HG03103 (cell line): ENCODE results near the gene APOBEC3F.
"Not testable (repeated sequence)": the region's sequence is repeated elsewhere in the genome, so short reads cannot be mapped to it uniquely, and the experiment has no call there.

Experiments
- ATAC-seq: cut with Tn5 transposase; IDR thresholded peaks from one replicate; pipeline ENCODE4 v1.9.1; 2021; ENCODE audit warnings: low read depth; ENCODE audit not compliant: unreplicated experiment

Gene APOBEC3F

DNA sequence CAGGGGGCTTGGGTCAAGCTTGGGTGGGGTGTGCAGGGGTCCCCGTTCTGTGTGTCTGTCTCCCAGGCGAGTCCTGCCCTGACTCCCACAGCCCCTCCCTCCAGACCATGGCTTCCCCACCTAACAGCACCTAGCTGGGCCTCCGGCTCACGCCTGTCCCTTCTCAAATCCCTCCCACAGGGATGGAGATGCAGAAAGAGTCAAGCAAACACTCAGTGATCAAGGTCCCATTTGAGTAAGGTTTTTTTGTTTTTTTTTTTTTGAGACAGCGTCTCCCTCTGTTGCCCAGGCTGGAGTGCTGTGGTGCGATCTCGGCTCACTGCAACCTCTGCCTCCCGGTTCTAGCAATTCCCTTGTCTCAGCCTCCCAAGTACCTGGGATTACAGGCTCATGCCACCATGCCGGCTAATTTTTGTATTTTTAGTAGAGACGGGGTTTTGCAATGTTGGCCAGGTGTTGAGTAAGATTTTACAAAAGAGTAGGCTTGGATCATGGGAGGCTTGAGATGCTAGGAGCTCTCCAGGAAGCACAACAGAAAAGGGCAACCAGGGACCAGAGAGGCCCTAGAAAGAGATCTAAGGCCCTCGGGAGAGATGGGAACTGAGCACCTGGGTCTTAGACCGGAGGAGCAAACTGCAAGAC, 14.0 kb upstream of the APOBEC3F start:
- no peak for ATAC-seq

GRCh38 chr22:39027717-39028116, 12.9 kb upstream of the APOBEC3F start:
- ATAC-seq = no peak

GRCh38 chr22:39028281-39028680, 12.4 kb upstream of the APOBEC3F start:
- no peak for ATAC-seq

- ATAC-seq = no peak
These were observed 11.4 kb upstream of the APOBEC3F start for GRCh38 chr22:39029227-39029626.

DNA sequence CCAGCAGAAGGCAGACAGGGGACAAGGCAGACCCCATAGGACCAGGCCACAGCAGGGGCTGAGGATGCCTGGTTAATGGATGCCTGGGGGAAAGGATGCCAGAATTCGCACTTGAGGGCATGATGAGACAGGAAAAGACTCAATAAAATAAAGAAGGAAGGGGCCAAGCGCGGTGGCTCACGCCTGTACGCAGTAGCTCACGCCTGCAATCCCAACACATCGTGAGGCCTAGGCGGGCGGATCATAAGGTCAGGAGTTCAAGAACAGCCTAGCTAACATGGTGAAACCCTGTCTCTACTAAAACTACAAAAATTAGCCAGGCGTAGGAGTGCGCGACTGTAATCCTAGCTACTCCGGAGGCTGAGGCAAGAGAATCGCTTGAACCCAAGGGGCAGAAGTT, 10.0 kb upstream of the APOBEC3F start:
- no peak for ATAC-seq

DNA sequence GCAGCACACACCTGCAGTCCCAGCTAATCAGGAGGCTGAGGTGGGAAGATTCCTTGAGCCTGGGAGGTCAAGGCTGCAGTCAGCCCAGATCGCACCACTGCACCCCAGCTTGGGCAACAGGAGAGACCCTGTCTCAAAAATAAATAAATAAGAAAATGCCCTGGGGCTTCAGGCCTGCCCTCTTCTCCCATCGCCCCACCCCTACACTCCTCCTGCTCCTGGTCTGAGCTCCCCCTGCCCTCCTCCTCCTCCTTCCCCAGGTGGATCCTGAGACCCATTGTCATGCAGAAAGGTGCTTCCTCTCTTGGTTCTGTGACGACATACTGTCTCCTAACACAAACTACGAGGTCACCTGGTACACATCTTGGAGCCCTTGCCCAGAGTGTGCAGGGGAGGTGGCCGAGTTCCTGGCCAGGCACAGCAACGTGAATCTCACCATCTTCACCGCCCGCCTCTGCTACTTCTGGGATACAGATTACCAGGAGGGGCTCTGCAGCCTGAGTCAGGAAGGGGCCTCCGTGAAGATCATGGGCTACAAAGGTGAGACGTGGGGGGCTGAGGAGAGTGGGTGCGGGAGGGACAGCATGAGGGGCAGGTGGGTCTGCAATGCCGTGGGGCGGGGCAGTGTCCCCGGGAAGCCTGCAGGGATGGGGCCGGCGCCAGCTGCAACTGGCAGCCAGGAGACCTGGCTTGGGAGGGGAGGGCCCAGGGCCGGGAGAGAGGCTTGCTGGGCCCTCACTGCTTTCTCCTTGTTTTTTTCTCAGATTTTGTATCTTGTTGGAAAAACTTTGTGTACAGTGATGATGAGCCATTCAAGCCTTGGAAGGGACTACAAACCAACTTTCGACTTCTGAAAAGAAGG, 9.0 kb upstream of the APOBEC3F start:
- not testable (repeated sequence) for ATAC-seq

DNA sequence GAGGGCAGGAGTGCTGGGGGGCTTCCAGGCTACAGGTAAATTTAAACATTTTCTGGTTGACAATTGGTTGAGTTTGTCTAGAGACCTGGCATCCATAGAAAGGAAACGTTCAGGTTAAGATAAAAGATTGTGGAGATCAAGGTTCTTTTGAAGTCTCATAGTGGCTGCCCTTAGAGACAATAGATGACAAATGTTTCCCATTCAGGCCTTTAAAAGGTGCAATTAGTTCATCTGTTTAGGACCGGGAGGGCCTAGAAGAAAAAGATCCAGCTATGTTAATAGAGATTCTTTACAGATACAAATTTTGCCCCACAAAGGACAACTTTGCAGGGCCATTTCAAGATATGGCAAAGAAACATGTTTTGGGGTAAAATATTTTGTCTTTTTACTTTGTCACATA, 3.6 kb upstream of the APOBEC3F start:
- ATAC-seq = not testable (repeated sequence)

GRCh38 chr22:39039306-39040126, 1.1 kb upstream of the APOBEC3F start:
- no peak for ATAC-seq

DNA sequence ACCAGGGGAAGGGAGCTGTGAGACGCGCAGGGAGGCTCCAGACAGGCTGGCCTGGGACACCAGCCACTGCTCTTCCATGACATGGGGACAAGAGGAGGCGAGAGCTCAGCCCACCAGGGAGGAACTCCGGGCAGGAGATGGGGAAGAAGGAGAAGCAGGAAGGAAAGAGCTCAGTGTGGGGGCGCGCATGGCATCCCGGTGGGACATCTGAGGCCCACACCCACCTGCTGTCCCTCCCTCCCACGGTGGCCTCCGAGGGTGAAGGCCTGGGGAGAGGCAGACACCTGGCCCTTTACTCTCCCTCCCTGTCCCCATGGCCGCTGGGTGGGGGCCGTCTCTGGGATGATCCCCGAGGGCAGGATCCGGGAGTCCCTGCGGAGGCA, 518 bp upstream of the APOBEC3F start:
- ATAC-seq = not testable (repeated sequence)

DNA sequence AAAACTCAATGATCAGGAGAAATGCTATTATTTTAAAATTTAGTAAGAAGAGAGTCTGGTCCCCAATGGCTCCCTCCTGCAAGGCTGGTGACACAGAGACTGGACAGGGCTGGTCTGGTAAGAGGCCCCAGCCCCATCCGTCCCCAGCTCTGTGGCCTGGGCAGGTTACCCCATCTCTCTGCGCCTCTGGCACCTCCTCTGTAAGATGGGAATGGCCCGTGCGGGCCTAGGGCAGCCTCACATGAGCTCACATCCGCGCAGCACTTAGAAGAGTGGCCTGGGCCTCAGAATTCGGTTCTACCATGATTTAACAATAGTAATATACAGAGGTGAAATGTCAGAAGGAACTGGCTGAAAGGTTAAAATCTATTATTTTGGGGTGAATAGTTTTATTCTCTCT, 1.2 kb downstream of the APOBEC3F start:
- no peak for ATAC-seq

DNA sequence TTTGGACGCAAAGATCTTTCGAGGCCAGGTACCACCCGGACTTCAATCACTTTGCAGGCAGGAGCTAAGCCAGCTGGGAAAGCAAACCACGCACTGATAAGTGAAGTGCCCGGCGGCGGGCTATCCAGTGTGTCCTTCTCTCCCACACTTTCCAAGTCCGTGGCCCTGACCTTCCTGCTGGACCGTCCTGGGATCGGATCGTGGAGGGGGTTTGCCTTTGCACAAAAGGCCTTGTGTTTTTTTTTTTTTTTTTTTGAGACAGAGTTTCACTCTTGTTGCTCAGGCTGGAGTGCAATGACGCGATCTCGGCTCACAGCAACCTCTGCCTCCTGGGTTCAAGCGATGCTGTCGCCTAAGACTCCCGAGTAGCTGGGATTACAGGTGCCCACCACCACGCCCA, 2.4 kb downstream of the APOBEC3F start:
- not testable (repeated sequence) for ATAC-seq

- ATAC-seq = not testable (repeated sequence)
These were observed 4.5 kb downstream of the APOBEC3F start for GRCh38 chr22:39045136-39045535.

- ATAC-seq = not testable (repeated sequence)
These were observed 8.8 kb downstream of the APOBEC3F start for GRCh38 chr22:39049486-39049885.

DNA sequence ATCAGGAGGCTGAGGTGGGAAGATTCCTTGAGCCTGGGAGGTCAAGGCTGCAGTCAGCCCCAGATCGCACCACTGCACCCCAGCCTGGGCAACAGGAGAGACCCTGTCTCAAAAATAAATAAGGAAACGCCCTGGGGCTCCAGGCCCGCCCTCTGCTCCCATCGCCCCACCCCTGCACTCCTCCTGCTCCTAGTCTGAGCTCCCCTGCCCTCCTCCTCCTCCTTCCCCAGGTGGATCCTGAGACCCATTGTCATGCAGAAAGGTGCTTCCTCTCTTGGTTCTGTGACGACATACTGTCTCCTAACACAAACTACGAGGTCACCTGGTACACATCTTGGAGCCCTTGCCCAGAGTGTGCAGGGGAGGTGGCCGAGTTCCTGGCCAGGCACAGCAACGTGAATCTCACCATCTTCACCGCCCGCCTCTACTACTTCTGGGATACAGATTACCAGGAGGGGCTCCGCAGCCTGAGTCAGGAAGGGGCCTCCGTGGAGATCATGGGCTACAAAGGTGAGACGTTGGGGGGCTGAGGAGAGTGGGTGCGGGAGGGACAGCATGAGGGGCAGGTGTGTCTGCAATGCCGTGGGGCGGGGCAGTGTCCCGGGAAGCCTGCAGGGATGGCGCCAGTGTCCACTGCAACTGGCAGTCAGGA, 11.3 kb downstream of the APOBEC3F start:
- not testable (repeated sequence) for ATAC-seq

- no peak for ATAC-seq
These were observed 15.0 kb downstream of the APOBEC3F start for GRCh38 chr22:39055658-39056057.

DNA sequence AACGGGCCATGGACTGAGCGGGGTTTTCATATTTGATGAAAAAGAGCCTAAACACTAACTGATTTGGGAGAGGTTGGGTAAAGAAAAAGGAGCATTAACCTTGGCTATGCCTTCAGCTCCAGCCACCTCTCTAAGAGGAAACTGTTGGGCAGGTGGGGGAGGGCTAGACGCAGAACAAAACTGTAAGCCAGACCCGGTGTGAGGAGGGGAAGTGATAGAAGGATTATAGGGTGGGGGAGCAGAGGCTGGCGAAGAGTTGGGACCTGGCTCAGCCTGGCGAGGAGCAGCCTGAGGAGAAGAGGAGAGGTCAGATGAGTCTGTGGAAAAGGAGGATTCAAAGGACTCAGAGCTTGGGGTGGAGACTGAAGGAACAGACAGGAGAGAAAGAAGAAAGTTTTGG, 20.6 kb downstream of the APOBEC3F start:
- ATAC-seq = not testable (repeated sequence)

DNA sequence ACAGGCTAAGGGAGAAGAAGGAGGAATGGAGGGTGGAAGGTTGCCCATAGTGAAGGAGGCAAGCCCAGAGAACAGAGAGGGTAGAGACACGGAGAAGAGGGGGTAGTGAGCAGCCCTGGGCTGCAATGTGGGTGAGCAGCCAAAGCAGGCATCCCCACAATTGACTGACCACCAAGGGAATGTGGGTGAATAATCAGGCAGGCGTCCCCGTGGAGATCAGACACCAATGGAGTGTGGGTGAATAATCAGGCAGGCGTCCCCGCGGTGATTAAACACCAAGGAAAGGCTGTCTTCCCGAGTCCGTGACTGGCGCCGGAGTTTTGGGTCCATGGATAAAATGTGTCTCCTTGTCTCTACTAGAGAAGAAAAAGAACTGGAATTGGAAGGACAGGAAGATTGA, 21.3 kb downstream of the APOBEC3F start:
- ATAC-seq = not testable (repeated sequence)

DNA sequence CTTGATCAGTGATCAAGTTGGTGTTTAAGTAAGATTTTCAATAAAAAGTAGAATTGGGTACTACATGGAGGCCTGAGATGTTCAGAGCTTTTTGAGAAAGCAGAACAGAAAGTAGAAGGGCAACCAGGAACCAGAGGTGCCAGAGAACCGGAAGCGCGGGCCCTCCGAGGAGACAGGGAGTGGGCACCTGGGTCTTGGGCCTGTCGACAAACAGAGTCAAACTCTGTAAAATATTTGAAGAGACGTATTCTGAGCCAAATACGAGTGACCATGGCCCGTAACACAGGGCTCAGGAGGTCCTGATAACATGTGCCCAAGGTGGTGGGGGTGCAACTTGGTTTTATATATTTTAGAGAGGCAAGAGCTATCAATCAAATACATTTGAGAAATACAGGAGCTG, 23.2 kb downstream of the APOBEC3F start:
- ATAC-seq = not testable (repeated sequence)

DNA sequence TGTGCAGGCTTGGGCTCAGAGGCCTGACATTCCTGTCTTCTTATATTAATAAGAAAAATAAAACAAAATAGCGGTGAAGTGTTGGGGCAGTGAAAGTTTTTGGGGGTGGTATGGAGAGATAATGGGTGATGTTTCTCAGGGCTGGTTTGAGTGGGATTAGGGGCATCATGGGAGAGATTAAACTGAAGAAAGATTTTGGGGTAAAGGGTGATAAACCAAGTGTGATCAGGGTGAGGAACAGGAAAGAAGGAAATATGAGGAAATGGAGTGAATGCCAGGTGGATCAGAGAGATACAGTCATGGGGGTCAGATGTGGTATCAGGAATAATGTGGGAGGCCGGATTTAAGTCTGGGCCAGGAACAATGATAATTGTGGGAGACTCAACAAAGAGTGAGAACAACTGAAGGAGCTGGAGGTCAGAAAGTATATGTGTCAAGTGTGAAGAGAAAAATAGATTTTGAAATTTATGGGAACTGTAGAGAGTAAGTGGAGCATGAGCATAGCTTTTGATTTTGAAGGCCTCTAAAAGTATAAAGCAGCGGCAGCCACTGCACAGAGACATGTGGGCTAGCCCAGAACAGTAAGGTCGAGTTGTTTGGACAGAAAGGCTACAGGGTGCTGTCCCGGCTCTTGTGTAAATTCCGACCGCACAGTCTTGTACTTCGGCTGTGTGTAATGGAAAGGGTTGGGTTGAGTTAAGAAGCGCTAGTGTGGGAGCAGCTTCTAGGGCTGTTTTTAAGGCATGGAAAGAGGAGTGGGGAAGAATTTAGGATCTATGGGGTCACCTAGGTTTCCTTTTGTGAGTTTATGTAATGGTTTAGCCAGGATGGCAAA, 26.0 kb downstream of the APOBEC3F start:
- not testable (repeated sequence) for ATAC-seq
